CD14-positive monocyte (primary cell): ENCODE results near the gene SLAMF7. TPM values are rescaled to one million over a fixed set of nuclear protein-coding genes. Genes with fewer than 3 reads are reported as not detected.
"Not testable (repeated sequence)": the region's sequence is repeated elsewhere in the genome, so short reads cannot be mapped to it uniquely, and the experiment has no call there.

Source experiments
- DNase-seq, 3 donors: peaks; one replicate each; pipeline ENCODE4 v3.0.0-alpha.2; 2011 to 2022
- H2AFZ ChIP-seq: 2 replicates; pipeline ENCODE4 v1.6.0; 2012; ENCODE audit warnings: mild to moderate bottlenecking, low read depth, low read length, inconsistent platforms; ENCODE audit not compliant: insufficient read depth, poor library complexity, severe bottlenecking
- H3K27ac ChIP-seq, 2 donors: 1 replicate in 1 of 2; 2 replicates in 1 of 2; pipeline ENCODE4 v1.5.1; 2012 to 2013; ENCODE audit warnings: low read length in 2 of 2, control low read depth in 1 of 2, inconsistent platforms in 1 of 2, low read depth in 1 of 2, mild to moderate bottlenecking in 1 of 2
- H3K27me3 ChIP-seq, 2 donors: one replicate each; pipeline versions ENCODE4 v1.6.0 to v1.6.1; 2011 to 2013; ENCODE audit warnings: low read length in 2 of 2; ENCODE audit not compliant: control insufficient read depth in 2 of 2, insufficient read depth in 2 of 2
- H3K36me3 ChIP-seq, 2 donors: replicated peaks in 1 of 2; 1 replicate in 1 of 2; 2 replicates in 1 of 2; pipeline versions ENCODE4 v1.5.1 to v1.6.1; 2012 to 2013; ENCODE audit warnings: low read length in 2 of 2, control low read depth in 1 of 2, inconsistent platforms in 1 of 2, mild to moderate bottlenecking in 1 of 2; ENCODE audit not compliant: insufficient read depth in 2 of 2, control insufficient read depth in 1 of 2
- H3K4me1 ChIP-seq, 2 donors: 1 replicate in 1 of 2; 2 replicates in 1 of 2; pipeline versions ENCODE4 v1.5.1 to v1.6.1; 2012 to 2013; ENCODE audit warnings: low read length in 2 of 2, control low read depth in 1 of 2, inconsistent platforms in 1 of 2, mild to moderate bottlenecking in 1 of 2, moderate library complexity in 1 of 2; ENCODE audit not compliant: insufficient read depth in 2 of 2, control insufficient read depth in 1 of 2
- H3K4me2 ChIP-seq: replicated peaks from 2 replicates; pipeline ENCODE3; 2012; ENCODE audit warnings: low read length, moderate library complexity, mild to moderate bottlenecking; ENCODE audit not compliant: poor library complexity, severe bottlenecking; ENCODE audit errors: extremely low read depth
- H3K4me3 ChIP-seq, 3 experiments: fragments of 200-600 bp in 1 of 3; sonication (generic) in 1 of 3; replicated peaks in 1 of 3; 1 replicate in 2 of 3; 2 replicates in 1 of 3; pipeline ENCODE4 v1.5.1; 2011 to 2013; ENCODE audit warnings: low read length in 3 of 3, mild to moderate bottlenecking in 3 of 3, control low read depth in 2 of 3, low read depth in 2 of 3, inconsistent platforms in 1 of 3, moderate library complexity in 1 of 3
- H3K79me2 ChIP-seq: 2 replicates; pipeline ENCODE4 v1.6.0; 2012; ENCODE audit warnings: mild to moderate bottlenecking, control low read depth, inconsistent platforms, low read length, moderate library complexity; ENCODE audit not compliant: insufficient read depth
- H3K9ac ChIP-seq: 2 replicates; pipeline ENCODE4 v1.6.0; 2017; ENCODE audit warnings: low read length, mild to moderate bottlenecking; ENCODE audit not compliant: insufficient read depth, poor library complexity, severe bottlenecking
- H3K9me3 ChIP-seq, 2 donors: replicated peaks in 1 of 2; 1 replicate in 1 of 2; 2 replicates in 1 of 2; pipeline versions ENCODE4 v1.5.1 to v1.6.1; 2012 to 2013; ENCODE audit warnings: low read length in 2 of 2, control low read depth in 1 of 2; ENCODE audit not compliant: control insufficient read depth in 1 of 2, insufficient read depth in 1 of 2
- H4K20me1 ChIP-seq: 2 replicates; pipeline ENCODE4 v1.6.0; 2012; ENCODE audit warnings: mild to moderate bottlenecking, low read length, control low read depth, moderate library complexity; ENCODE audit not compliant: insufficient read depth
- H3K27ac Mint-ChIP-seq, 7 donors: one replicate each; pipeline ENCODE4 v1.8.0; 2020; ENCODE audit warnings: mild to moderate bottlenecking in 7 of 7, mixed read lengths in 7 of 7, moderate library complexity in 6 of 7, inconsistent platforms in 2 of 7
- H3K27me3 Mint-ChIP-seq, 3 donors: one replicate each; pipeline ENCODE4 v1.8.0; 2021 to 2022; ENCODE audit warnings: low read depth in 3 of 3, mild to moderate bottlenecking in 3 of 3, mixed read lengths in 3 of 3, moderate library complexity in 3 of 3, inconsistent platforms in 1 of 3
- H3K36me3 Mint-ChIP-seq, 2 donors: one replicate each; pipeline ENCODE4 v1.8.0; 2020; ENCODE audit warnings: mixed read lengths in 2 of 2, inconsistent platforms in 1 of 2, mild to moderate bottlenecking in 1 of 2
- H3K4me1 Mint-ChIP-seq: one replicate; pipeline ENCODE4 v1.8.0; 2020; ENCODE audit warnings: mild to moderate bottlenecking, mixed read lengths
- H3K4me3 Mint-ChIP-seq, 2 donors: one replicate each; pipeline ENCODE4 v1.8.0; 2020; ENCODE audit warnings: mild to moderate bottlenecking in 2 of 2, mixed read lengths in 2 of 2, moderate library complexity in 1 of 2
- H3K9me3 Mint-ChIP-seq, 7 donors: one replicate each; pipeline ENCODE4 v1.8.0; 2020 to 2022; ENCODE audit warnings: mixed read lengths in 7 of 7, mild to moderate bottlenecking in 6 of 7, moderate library complexity in 6 of 7, inconsistent platforms in 2 of 7
- CTCF ChIP-seq: fragments of 200-600 bp; IDR thresholded peaks from one replicate; pipeline ENCODE4 v1.8.0; 2022; ENCODE audit warnings: antibody characterized with exemption, mild to moderate bottlenecking
- WGBS: methylation state at CpG from one replicate; pipeline ENCODE4 v1.1.5; 2013; ENCODE audit warnings: missing lambda C conversion rate; ENCODE audit not compliant: insufficient coverage; 5-methylcytosine and 5-hydroxymethylcytosine counted together
- intact Hi-C, 2 donors: fragments of 100-400 bp; cut with micrococcal nuclease; formaldehyde crosslinking; loops; one replicate each; pipeline versions ENCODE4 v1.15.0 to v1.15.1; 2023
- polyA plus RNA-seq, 3 donors: library from polyadenylated mRNA; depleted of rRNA in 1 of 3; unstranded in 2 of 3; stranded (reverse) in 1 of 3; fragments of 300-500 nt in 2 of 3; fragments of >200 nt in 1 of 3; fragmentation: Illumina TruSeq in 2 of 3; gene quantifications; 1 replicate in 2 of 3; 2 replicates in 1 of 3; pipeline ENCODE4 v1.2.3, GENCODE V29; 2012 to 2021

SLAMF7 gene
- polyA plus RNA-seq, 3 donors = 15.4 to 16.0 (median 15.8) TPM

GRCh38 chr1:160781186-160781766, 42.2 kb downstream of the SLAMF7 start:
- no peak for TF ChIP-seq CTCF
- no peak overlapping the region for H3K4me3 ChIP-seq
- Mint-ChIP-seq H3K36me3 (no peaks in the 10 kb centered on the region), H3K27ac (peak overlapping the region in 5 of 7 donors; percentile 20 to 85 (median 76)), H3K9me3 (no peaks in the 10 kb centered on the region), H3K4me1 (peaks cover 26% of the 10 kb centered on the region), H3K4me3 (no peak overlapping the region), H3K27me3 (peaks cover 0 to 1% (median 0%) of the 10 kb centered on the region in 3 donors)
- H3K9me3 ChIP-seq = no peaks in the 10 kb centered on the region
- no peaks in the 10 kb centered on the region for H3K79me2 ChIP-seq
- intact Hi-C loops = no loop called here
- no peak overlapping the region for H3K4me2 ChIP-seq
- H3K36me3 ChIP-seq = no peaks in the 10 kb centered on the region
- 51% methylated on average over 3 of the region's 8 CpGs for WGBS
- H3K9ac ChIP-seq = no peak overlapping the region
- H3K4me1 ChIP-seq = peaks cover 17 to 18% of the 10 kb centered on the region in 2 donors
- no peak overlapping the region for H2AFZ ChIP-seq
- DNase-seq = no peak
- no peaks in the 10 kb centered on the region for H4K20me1 ChIP-seq
- H3K27me3 ChIP-seq = no peaks in the 10 kb centered on the region
- H3K27ac ChIP-seq = no peak overlapping the region

GRCh38 chr1:160781914-160782689, 43.1 kb downstream of the SLAMF7 start:
- no peak for TF ChIP-seq CTCF
- H3K27me3 Mint-ChIP-seq = peaks cover 0 to 1% (median 0%) of the 10 kb centered on the region in 3 donors
- peak overlapping the region in 1 of 2 donors; percentile 11 for H3K4me3 Mint-ChIP-seq
- intact Hi-C loops = no loop called here
- H3K4me2 ChIP-seq = peak overlapping the region; percentile 21
- H3K79me2 ChIP-seq = no peaks in the 10 kb centered on the region
- WGBS = 59% methylated on average over 4 of the region's 9 CpGs
- peak; percentile 52 to 76 (median 54) for DNase-seq
- no peaks in the 10 kb centered on the region for H3K27me3 ChIP-seq
- H3K9me3 ChIP-seq = no peaks in the 10 kb centered on the region
- H3K4me1 Mint-ChIP-seq = peaks cover 26% of the 10 kb centered on the region
- no peak overlapping the region for H3K4me3 ChIP-seq
- no peaks in the 10 kb centered on the region for H3K9me3 Mint-ChIP-seq
- no peak overlapping the region for H3K9ac ChIP-seq
- no peaks in the 10 kb centered on the region for H4K20me1 ChIP-seq
- no peak overlapping the region for H2AFZ ChIP-seq
- no peaks in the 10 kb centered on the region for H3K36me3 ChIP-seq
- no peaks in the 10 kb centered on the region for H3K36me3 Mint-ChIP-seq
- peaks cover 17 to 18% of the 10 kb centered on the region in 2 donors for H3K4me1 ChIP-seq
- peak overlapping the region; percentile 56 to 85 (median 69) for H3K27ac Mint-ChIP-seq
- peak overlapping the region; percentile 57 to 64 for H3K27ac ChIP-seq

- H3K9ac ChIP-seq, DNase-seq, H3K79me2 ChIP-seq, H3K4me3 Mint-ChIP-seq, H3K9me3 ChIP-seq, H3K9me3 Mint-ChIP-seq, H3K36me3 Mint-ChIP-seq, H3K36me3 ChIP-seq, H3K27me3 Mint-ChIP-seq, intact Hi-C loops, H2AFZ ChIP-seq, H3K27ac ChIP-seq, H3K4me2 ChIP-seq, H3K4me3 ChIP-seq, H3K27me3 ChIP-seq, H4K20me1 ChIP-seq: not testable (repeated sequence)
- WGBS = 99% methylated on average over 11 of the region's 25 CpGs
- Mint-ChIP-seq H3K4me1 (peaks cover 24% of the 10 kb centered on the region), H3K27ac (peak overlapping the region in 3 of 7 donors; percentile 53 to 69 (median 56))
- peaks cover 17 to 18% of the 10 kb centered on the region in 2 donors for H3K4me1 ChIP-seq
Observed at GRCh38 chr1:160782988-160783765, 44.1 kb downstream of the SLAMF7 start.
